HFFc6 (cell line): ENCODE measurements around the gene IL13RA2. TPM values are rescaled to one million over a fixed set of nuclear protein-coding genes. Genes with fewer than 3 reads are reported as not detected.

ENCODE experiments used
- DNase-seq: peaks from one replicate; pipeline ENCODE4 v3.0.0-alpha.2; 2018
- H3K27ac Mint-ChIP-seq: 2 replicates; pipeline ENCODE4 v1.8.0; 2020; ENCODE audit warnings: mild to moderate bottlenecking, mixed read lengths
- H3K27me3 Mint-ChIP-seq: 2 replicates; pipeline ENCODE4 v1.8.0; 2021; ENCODE audit warnings: mild to moderate bottlenecking, moderate library complexity, mixed read lengths; ENCODE audit not compliant: insufficient read depth
- H3K36me3 Mint-ChIP-seq: 2 replicates; pipeline ENCODE4 v1.8.0; 2021; ENCODE audit warnings: low read depth, mixed read lengths
- H3K4me1 Mint-ChIP-seq: 2 replicates; pipeline ENCODE4 v1.8.0; 2020; ENCODE audit warnings: low read depth, mixed read lengths
- H3K4me3 Mint-ChIP-seq: 2 replicates; pipeline ENCODE4 v1.8.0; 2020; ENCODE audit warnings: mild to moderate bottlenecking, moderate library complexity, mixed read lengths
- H3K9me3 Mint-ChIP-seq: 2 replicates; pipeline ENCODE4 v1.8.0; 2020; ENCODE audit warnings: mild to moderate bottlenecking, mixed read lengths
- long read RNA-seq: library from polyadenylated mRNA; unstranded; transcript quantifications from one replicate; pipeline ENCODE4 v2.0.0, GENCODE V29; 2019
- total RNA-seq, 6 experiments: library from RNA; stranded (reverse); fragmentation: NEBNext Ultra II Directional; extraction: Animal tissue kit (Norgen Biotek cat#: 25700); gene quantifications; 2 replicates in 1 of 6; 3 replicates in 5 of 6; pipeline ENCODE4 v1.2.3, GENCODE V29; 2021
- TF ChIP-seq, protein P1 (sequence below): fragments of 200-600 bp; sonication (generic); IDR thresholded peaks from 2 replicates; pipeline ENCODE4 v1.5.0; 2021; ENCODE audit warnings: antibody characterized with exemption, mild to moderate bottlenecking

IL13RA2 gene
- total RNA-seq: 1 to 10 TPM; 6.6 to 9.5 (median 7.3) TPM
- long read RNA-seq, partial matches to known transcripts: 2 of 7 reads
- long read RNA-seq, other reads (novel, unspliced or antisense): 2 of 7 reads

GRCh38 chrX:115017455-115017854 is at the start of gene IL13RA2:
Gene IL13RA2 (minus strand): TSS chrX:115017616. CDS start chrX:115017269, 347 bp downstream.
- no peak for DNase-seq
- no peaks in the 10 kb centered on the region for H3K27me3 Mint-ChIP-seq

DNA sequence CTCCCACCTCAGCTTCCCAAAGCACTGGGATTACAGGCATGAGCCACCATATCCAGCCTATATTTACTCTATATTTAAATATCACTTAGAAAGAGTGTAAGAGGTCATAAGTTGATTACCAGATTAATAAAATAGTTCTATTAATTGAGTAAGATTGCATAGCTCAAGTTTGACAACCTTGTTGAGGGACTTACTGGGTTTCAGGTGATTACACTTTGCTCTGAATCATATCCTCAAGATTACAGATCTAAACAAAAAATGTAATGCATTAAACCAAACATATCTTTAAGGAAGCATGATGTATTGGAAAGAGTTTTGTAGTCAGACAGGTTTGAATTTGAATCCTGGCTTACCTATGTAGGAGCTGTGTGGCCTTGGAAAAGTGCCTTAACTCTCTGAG is 47.9 kb upstream of the IL13RA2 start:
- peaks cover 27% of the 10 kb centered on the region for H3K4me1 Mint-ChIP-seq
- TF ChIP-seq, protein P1, sequence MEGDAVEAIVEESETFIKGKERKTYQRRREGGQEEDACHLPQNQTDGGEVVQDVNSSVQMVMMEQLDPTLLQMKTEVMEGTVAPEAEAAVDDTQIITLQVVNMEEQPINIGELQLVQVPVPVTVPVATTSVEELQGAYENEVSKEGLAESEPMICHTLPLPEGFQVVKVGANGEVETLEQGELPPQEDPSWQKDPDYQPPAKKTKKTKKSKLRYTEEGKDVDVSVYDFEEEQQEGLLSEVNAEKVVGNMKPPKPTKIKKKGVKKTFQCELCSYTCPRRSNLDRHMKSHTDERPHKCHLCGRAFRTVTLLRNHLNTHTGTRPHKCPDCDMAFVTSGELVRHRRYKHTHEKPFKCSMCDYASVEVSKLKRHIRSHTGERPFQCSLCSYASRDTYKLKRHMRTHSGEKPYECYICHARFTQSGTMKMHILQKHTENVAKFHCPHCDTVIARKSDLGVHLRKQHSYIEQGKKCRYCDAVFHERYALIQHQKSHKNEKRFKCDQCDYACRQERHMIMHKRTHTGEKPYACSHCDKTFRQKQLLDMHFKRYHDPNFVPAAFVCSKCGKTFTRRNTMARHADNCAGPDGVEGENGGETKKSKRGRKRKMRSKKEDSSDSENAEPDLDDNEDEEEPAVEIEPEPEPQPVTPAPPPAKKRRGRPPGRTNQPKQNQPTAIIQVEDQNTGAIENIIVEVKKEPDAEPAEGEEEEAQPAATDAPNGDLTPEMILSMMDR: no peak
- H3K4me3 Mint-ChIP-seq: no peak overlapping the region
- no peak overlapping the region for H3K27ac Mint-ChIP-seq
- no peaks in the 10 kb centered on the region for H3K27me3 Mint-ChIP-seq
- H3K36me3 Mint-ChIP-seq: peaks cover 9% of the 10 kb centered on the region; the same call in 1 of the 2 replicates
- peaks cover 4% of the 10 kb centered on the region; the same call in 1 of the 2 replicates for H3K9me3 Mint-ChIP-seq
- no peak for DNase-seq

More at GRCh38 chrX:115017455-115017854, at the start of gene IL13RA2:
- H3K27ac Mint-ChIP-seq: peak within 1 kb of the TSS; percentile 84
- no peak within 1 kb of the TSS for H3K4me3 Mint-ChIP-seq
- no peaks in the 10 kb centered on the region for H3K9me3 Mint-ChIP-seq
- peaks cover 64% of the 10 kb centered on the region for H3K4me1 Mint-ChIP-seq
- no peaks in the 10 kb centered on the region for H3K36me3 Mint-ChIP-seq
- TF ChIP-seq, protein P1: no peak

DNA sequence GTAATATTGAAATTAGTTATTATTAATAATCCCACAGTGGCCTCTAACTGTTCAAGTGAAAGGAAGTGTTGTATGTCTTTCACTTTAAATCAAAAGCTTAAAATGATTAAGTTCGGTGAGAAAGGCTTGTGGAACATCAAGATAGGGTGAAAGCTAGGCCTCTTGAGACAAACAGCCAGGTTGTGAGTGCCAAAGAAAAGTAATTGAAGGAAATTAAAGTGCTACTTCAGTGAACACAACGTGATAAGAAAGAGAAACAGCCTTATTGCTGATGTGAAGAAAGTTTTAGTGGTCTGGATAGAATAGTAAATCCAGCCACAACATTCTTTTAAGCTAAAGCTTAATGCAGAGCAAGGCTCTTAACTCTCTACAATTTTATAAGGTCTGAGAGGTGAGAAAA is 42.6 kb upstream of the IL13RA2 start:
- no peaks in the 10 kb centered on the region for H3K27me3 Mint-ChIP-seq
- H3K27ac Mint-ChIP-seq: no peak overlapping the region
- TF ChIP-seq, protein P1: no peak
- H3K9me3 Mint-ChIP-seq: peaks cover 4% of the 10 kb centered on the region; the same call in 1 of the 2 replicates
- no peak for DNase-seq
- H3K36me3 Mint-ChIP-seq: peaks cover 15% of the 10 kb centered on the region; the same call in 1 of the 2 replicates
- H3K4me3 Mint-ChIP-seq: no peak overlapping the region
- H3K4me1 Mint-ChIP-seq: peaks cover 51% of the 10 kb centered on the region

- no peaks in the 10 kb centered on the region for H3K27me3 Mint-ChIP-seq
- peaks cover 59% of the 10 kb centered on the region for H3K4me1 Mint-ChIP-seq
These were observed 40.9 kb upstream of the IL13RA2 start for GRCh38 chrX:115058276-115058675.

GRCh38 chrX:115054876-115055275 is 37.5 kb upstream of the IL13RA2 start:
- no peaks in the 10 kb centered on the region for H3K27me3 Mint-ChIP-seq
- peaks cover 56% of the 10 kb centered on the region for H3K4me1 Mint-ChIP-seq
- H3K27ac Mint-ChIP-seq: no peak overlapping the region
- no peaks in the 10 kb centered on the region for H3K9me3 Mint-ChIP-seq
- peaks cover 7% of the 10 kb centered on the region; the same call in 1 of the 2 replicates for H3K36me3 Mint-ChIP-seq
- no peak for DNase-seq
- TF ChIP-seq, protein P1: no peak
- H3K4me3 Mint-ChIP-seq: no peak overlapping the region

More at GRCh38 chrX:115058276-115058675, 40.9 kb upstream of the IL13RA2 start:
- Mint-ChIP-seq H3K4me3 (peak overlapping the region; percentile 76), H3K36me3 (peaks cover 18% of the 10 kb centered on the region; the same call in 1 of the 2 replicates), H3K27ac (peak overlapping the region; percentile 84), H3K9me3 (peaks cover 4% of the 10 kb centered on the region; the same call in 1 of the 2 replicates)
- DNase-seq: peak; percentile 82
- TF ChIP-seq, protein P1: no peak
